LNCaP clone FGC (cell line): ENCODE data around the gene ZNF598.

Experiments
- DNase-seq: peaks from one replicate; pipeline ENCODE4 v3.0.0-alpha.2; 2011; ENCODE audit warnings: low read depth
- H3K4me3 ChIP-seq: 2 replicates; pipeline ENCODE4 v1.5.1; 2011; ENCODE audit warnings: mild to moderate bottlenecking, low read depth, low read length, control low read depth
- TF ChIP-seq, protein P1 (sequence below): IDR thresholded peaks from 2 replicates; pipeline ENCODE4 v1.5.1; 2012; ENCODE audit warnings: mild to moderate bottlenecking; ENCODE audit not compliant: control insufficient read depth, insufficient read depth; ENCODE audit errors: extremely low read depth

The ZNF598 gene

DNA sequence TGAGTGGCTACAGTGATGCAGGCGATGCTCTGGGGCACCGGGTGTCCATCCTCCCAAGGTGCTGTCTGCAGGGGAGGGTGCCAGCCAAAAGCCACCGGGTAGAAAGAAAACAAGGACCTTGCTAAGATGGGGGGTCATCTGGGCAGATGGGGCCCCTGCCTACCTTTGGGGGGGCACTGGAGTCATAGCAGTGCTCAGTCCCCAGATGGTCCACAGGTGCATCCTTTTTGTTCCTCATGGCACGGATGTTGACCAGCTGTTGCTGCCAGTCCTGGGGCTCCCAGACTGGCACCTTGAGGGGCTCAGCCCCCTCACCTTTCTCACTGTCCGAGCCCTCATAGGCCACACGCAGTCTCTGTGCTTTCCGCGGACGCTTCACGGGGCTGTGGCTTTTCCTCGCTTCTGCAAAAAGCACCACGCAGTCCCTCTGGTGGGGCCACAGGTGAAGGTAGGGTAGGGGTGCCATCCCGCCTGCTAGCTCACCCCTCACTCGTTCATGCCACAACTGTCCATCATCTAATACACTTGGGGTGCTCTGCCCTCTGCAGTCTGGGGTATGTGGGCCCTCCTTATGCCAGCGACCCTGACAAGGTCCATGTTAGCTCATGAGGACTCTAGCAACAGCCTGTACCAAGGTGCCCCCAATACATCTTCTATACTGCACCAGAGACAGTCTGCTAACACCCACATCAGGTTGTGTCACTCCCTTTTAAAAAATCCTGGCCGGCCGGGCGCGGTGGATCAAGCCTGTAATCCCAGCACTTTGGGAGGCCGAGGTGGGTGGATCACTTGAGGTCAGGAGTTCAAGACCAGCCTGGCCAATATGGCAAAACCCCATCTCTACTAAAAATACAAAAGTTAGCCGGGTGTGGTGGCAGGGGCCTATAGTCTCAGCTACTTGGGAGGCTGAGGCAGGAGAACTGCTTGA, 36.6 kb upstream of the ZNF598 start:
- TF ChIP-seq, protein P1, sequence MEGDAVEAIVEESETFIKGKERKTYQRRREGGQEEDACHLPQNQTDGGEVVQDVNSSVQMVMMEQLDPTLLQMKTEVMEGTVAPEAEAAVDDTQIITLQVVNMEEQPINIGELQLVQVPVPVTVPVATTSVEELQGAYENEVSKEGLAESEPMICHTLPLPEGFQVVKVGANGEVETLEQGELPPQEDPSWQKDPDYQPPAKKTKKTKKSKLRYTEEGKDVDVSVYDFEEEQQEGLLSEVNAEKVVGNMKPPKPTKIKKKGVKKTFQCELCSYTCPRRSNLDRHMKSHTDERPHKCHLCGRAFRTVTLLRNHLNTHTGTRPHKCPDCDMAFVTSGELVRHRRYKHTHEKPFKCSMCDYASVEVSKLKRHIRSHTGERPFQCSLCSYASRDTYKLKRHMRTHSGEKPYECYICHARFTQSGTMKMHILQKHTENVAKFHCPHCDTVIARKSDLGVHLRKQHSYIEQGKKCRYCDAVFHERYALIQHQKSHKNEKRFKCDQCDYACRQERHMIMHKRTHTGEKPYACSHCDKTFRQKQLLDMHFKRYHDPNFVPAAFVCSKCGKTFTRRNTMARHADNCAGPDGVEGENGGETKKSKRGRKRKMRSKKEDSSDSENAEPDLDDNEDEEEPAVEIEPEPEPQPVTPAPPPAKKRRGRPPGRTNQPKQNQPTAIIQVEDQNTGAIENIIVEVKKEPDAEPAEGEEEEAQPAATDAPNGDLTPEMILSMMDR = no peak
- no peak for DNase-seq
- peak overlapping the region; percentile 93 for H3K4me3 ChIP-seq

DNA sequence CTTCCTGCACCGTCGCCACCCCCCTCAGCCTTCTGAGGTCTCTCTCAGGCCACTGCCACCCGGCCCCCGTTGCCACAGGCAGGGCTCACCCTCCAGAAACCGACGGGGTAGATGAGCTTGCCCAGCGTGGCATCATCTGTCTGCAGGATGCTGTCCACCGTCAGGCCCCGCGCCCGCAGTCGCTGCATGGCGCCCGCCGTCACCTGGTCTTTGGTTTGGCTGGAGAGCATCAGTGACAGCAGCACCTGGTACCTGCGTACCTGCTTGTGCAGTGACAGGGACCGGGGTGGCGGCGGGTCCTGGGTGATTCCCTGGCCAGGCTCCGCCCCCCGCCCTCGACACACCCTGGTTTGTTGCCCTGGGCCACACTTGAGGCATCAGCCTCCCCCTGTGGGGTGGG, 34.9 kb upstream of the ZNF598 start:
- TF ChIP-seq, protein P1 = no peak
- H3K4me3 ChIP-seq = no peak overlapping the region
- no peak for DNase-seq

DNA sequence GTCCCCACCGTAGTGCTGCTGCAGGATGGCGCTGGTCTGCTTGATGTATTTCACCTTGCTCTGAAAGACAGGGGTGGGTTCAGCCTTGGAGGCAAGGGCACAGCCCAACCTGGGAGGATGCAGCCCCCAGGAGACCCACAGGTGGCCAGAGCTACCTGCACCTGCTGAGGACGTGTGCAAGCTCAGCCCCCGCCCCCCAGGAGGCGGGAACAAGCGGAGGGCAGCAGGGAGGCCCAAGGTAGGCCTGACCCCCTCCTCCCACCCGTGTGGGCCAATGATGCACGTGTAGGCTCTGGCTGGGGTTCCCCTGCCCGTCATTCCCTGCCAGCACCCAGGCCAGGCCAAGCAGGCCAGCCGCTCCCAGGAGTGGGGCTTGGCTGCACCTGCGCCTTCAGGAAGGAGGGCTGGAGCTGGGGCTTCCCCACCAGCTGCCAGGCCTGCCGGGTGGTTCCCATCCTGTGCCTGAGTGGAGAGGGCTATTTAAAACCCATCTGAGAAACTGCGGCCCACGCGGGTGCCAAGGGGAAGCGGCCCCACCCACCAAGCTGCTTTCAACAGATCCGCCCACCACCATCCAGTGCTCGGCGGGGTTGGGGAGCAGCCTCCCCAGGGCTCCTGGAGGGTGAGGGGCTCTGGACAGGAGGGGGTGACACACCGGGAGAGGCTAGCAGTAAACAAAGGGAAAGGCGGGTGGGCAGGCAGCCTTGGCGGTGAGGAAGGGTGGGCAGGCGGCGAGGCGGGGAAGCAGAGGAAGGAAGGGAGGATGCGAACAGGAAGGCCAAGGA, 34.2 kb upstream of the ZNF598 start:
- no peak for DNase-seq
- TF ChIP-seq, protein P1 = no peak
- no peak overlapping the region for H3K4me3 ChIP-seq

DNA sequence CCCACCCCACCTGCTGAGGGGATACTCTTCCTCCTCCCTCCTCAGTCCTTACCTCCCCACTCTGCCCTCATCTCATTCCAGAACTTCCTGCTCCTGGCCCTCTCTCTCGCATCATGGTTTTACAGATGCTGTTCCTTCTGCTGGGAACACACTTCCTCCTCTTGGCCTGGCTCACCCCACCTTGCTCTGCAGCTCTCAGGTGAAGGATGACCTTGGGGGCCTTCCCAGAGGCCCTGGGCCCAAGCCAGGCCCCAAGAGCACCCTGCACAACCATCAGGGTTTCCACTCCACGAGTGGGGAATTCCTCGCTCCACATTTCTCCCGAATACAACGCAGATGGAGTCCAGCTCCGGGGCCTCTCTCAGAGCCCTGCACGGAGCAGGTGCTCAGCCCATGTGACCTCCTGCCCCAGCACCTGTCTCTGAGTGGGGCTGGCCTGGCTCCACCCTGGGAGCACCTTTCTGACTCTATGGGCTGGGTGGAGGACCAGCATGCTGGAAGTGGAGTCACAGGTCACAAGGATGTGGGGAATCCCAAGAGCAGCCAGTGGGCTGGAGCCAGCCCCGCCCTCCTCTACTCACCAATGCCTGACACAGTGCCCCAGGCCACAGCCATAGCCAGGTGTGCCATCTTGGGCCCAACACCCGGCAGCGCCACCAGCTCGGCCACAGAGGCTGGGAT, 33.5 kb upstream of the ZNF598 start:
- no peak overlapping the region for H3K4me3 ChIP-seq
- TF ChIP-seq, protein P1 = no peak
- no peak for DNase-seq

GRCh38 chr16:2042171-2042985, 32.8 kb upstream of the ZNF598 start:
- DNase-seq = no peak
- H3K4me3 ChIP-seq = no peak overlapping the region
- TF ChIP-seq, protein P1 = no peak
